Ovary (tissue), 9 donors: ENCODE data around the gene SSUH2. TPM values are rescaled to one million over a fixed set of nuclear protein-coding genes. Genes with fewer than 3 reads are reported as not detected.

Source experiments
- DNase-seq, 5 donors: peaks; one replicate each; pipeline ENCODE4 v3.0.0-alpha.2; 2019 to 2020
- H3K27ac ChIP-seq, 2 donors: fragments of 200-600 bp; one replicate each; pipeline versions ENCODE4 v1.5.1 to v1.8.0; 2019 to 2022
- H3K27me3 ChIP-seq: fragments of 200-600 bp; one replicate; pipeline ENCODE4 v1.8.0; 2022
- H3K36me3 ChIP-seq: fragments of 200-600 bp; sonication (generic); one replicate; pipeline ENCODE4 v1.5.1; 2019
- H3K4me1 ChIP-seq: one replicate; pipeline ENCODE4 v1.8.1; 2013; ENCODE audit warnings: mild to moderate bottlenecking, moderate library complexity; ENCODE audit not compliant: insufficient read depth
- H3K4me3 ChIP-seq: fragments of 200-600 bp; sonication (generic); one replicate; pipeline ENCODE4 v1.5.1; 2017
- H3K9me3 ChIP-seq, 2 donors: fragments of 200-600 bp in 1 of 2; sonication (generic) in 1 of 2; one replicate each; pipeline versions ENCODE4 v1.5.1 to v1.8.1; 2013 to 2019; ENCODE audit warnings: mild to moderate bottlenecking in 1 of 2, moderate library complexity in 1 of 2
- EP300 ChIP-seq: sonication (generic); formaldehyde crosslinking; IDR thresholded peaks from one replicate; pipeline ENCODE4 v1.6.1; 2017; ENCODE audit warnings: antibody characterized with exemption
- POLR2A ChIP-seq: fragments of 450-650 bp; IDR thresholded peaks from one replicate; pipeline ENCODE4 v1.6.1; 2017; ENCODE audit warnings: antibody characterized with exemption, mild to moderate bottlenecking, moderate library complexity
- WGBS, 3 donors: extraction: QIAGEN DNeasy Blood & Tissue Kit in 1 of 3; methylation state at CpG; one replicate each; pipeline versions ENCODE4 v1.1.5 to v1.1.7; 2013 to 2017; 5-methylcytosine and 5-hydroxymethylcytosine counted together
- intact Hi-C, 4 donors: fragments of 100-400 bp; cut with DNase I; formaldehyde crosslinking; loops; one replicate each; pipeline versions ENCODE4 v1.11.0 to v1.15.1; 2022 to 2023
- polyA plus RNA-seq, 2 donors: library from polyadenylated mRNA; stranded (reverse); fragments of 200-250 nt in 1 of 2; fragments of 350-450 nt in 1 of 2; fragmentation: Illumina TruSeq in 1 of 2; extraction: RNeasy Lipid Tissue Mini Kit (QIAGEN cat#74804) in 1 of 2; gene quantifications; one replicate each; pipeline ENCODE4 v1.2.3, GENCODE V29; 2013 to 2014
- total RNA-seq, 7 donors: library from RNA; depleted of rRNA in 2 of 7; stranded (reverse); fragments of >200 nt in 2 of 7; fragmentation: NEBNext Ultra II Directional in 3 of 7; extraction: Animal tissue kit (Norgen Biotek cat#: 25700) in 3 of 7; gene quantifications; one replicate each; pipeline versions ENCODE4 v1.1.0 to v1.2.4, GENCODE V29; 2016 to 2023
- TF ChIP-seq, protein P1 (sequence below), 3 donors: fragments of 450-650 bp in 2 of 3; fragments of 200-600 bp in 1 of 3; IDR thresholded peaks; one replicate each; pipeline versions ENCODE4 v1.5.1 to v1.8.0; 2016 to 2022; ENCODE audit warnings: antibody characterized with exemption in 3 of 3, mild to moderate bottlenecking in 1 of 3
- donor health status: DM: no; HTN: no; CAD: no; lungs with moderate emphysema.
- donor health status: DM: no; HTN: no; CAD: no.
- donor health status: Bipolar disorder and iron deficiency.
- donor health status: DM: yes; HTN: yes; CAD: no.
- donor health status: DM: no; HTN: no; CAD: no.
- donor health status: DM: yes; HTN: yes; CAD: no.

The SSUH2 gene
- total and polyA plus RNA-seq, 9 donors = 0.27 to 1.6 (median 0.63) TPM; not detected in 1

DNA sequence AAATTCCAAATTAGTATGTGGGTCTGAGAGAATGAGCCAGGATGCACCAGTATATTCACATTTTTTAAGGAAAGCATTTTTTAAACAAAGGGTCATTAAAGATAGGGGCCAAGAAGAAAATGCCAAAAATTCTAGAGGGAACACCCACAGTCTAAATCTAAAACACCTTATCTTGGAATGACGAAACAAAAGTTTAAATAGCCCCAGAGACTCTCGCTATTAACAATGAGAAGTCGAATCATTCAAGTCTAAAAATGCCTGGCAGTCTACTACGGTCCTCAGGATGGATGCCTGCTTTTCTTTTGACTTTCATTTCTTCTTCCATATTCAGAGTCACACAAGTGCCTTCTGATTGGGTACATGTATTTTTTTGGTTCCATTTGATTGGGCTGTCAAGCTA is 66.3 kb downstream of the SSUH2 start:
- H3K36me3 ChIP-seq = no peaks in the 10 kb centered on the region
- H3K9me3 ChIP-seq = no peaks in the 10 kb centered on the region
- TF ChIP-seq, protein P1, sequence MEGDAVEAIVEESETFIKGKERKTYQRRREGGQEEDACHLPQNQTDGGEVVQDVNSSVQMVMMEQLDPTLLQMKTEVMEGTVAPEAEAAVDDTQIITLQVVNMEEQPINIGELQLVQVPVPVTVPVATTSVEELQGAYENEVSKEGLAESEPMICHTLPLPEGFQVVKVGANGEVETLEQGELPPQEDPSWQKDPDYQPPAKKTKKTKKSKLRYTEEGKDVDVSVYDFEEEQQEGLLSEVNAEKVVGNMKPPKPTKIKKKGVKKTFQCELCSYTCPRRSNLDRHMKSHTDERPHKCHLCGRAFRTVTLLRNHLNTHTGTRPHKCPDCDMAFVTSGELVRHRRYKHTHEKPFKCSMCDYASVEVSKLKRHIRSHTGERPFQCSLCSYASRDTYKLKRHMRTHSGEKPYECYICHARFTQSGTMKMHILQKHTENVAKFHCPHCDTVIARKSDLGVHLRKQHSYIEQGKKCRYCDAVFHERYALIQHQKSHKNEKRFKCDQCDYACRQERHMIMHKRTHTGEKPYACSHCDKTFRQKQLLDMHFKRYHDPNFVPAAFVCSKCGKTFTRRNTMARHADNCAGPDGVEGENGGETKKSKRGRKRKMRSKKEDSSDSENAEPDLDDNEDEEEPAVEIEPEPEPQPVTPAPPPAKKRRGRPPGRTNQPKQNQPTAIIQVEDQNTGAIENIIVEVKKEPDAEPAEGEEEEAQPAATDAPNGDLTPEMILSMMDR (IDR thresholded peaks at IDR 0.05) = no peak
- TF ChIP-seq POLR2A = no peak
- no peak for TF ChIP-seq EP300
- peaks cover 23% of the 10 kb centered on the region for H3K4me1 ChIP-seq
- no peak for DNase-seq
- H3K4me3 ChIP-seq = no peak overlapping the region
- intact Hi-C loops = loop anchor here in 1 of 4 donors (10.0 kb wide), 1 partner anchor 63 kb away; no protein-coding TSS in a partner anchor
- no peaks in the 10 kb centered on the region for H3K27me3 ChIP-seq
- WGBS, 3 donors = 17 to 30% (median 18%) methylated on average over 4 of the region's 4 CpGs
- no peak overlapping the region for H3K27ac ChIP-seq

DNA sequence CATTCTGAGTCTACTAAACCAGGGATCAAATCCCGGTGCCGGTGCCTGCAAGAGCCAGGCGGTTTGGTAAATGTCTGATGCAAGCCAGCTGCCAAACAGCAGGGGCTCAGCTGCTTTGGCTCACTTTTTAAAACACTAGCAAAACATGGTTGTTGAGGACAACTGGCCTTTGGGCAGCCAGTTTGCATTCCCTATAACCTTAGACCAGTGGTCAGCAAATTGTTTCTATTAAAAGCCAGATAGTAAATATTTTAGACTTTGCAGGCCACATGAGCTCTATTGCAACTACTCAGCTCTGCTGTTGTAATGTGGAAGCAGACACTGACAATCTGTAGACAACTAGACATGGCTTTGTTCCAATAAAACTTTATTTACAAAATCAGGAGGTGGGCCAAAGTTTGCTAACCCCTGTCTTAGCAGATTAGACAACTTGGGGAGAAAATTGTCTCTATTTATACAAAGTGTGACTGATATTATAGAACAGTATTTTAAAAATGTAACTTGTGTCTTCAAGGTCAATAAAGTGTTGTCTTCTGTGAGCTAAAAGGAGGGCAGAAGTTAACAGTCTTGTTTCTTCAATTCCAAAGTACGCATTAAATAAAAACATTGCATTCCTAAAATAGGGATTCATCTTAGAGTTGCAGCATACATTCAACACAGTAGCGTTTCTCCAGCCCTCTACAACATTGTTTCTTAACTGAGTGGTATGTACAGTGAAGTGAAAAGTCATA is 67.6 kb downstream of the SSUH2 start:
- Histone ChIP-seq H3K4me3 (no peak overlapping the region), H3K4me1 (peaks cover 24% of the 10 kb centered on the region), H3K27me3 (no peaks in the 10 kb centered on the region), H3K27ac (no peak overlapping the region), H3K36me3 (no peaks in the 10 kb centered on the region), H3K9me3 (no peaks in the 10 kb centered on the region)
- TF ChIP-seq POLR2A (no peak), EP300 (no peak)
- TF ChIP-seq, protein P1 (IDR thresholded peaks at IDR 0.05) = no peak
- intact Hi-C loops = loop anchor here in 1 of 4 donors (10.0 kb wide), 1 partner anchor 62 kb away; no protein-coding TSS in a partner anchor
- no peak for DNase-seq
- 7 to 27% (median 14%) methylated on average over 5 of the region's 5 CpGs for WGBS, 3 donors

DNA sequence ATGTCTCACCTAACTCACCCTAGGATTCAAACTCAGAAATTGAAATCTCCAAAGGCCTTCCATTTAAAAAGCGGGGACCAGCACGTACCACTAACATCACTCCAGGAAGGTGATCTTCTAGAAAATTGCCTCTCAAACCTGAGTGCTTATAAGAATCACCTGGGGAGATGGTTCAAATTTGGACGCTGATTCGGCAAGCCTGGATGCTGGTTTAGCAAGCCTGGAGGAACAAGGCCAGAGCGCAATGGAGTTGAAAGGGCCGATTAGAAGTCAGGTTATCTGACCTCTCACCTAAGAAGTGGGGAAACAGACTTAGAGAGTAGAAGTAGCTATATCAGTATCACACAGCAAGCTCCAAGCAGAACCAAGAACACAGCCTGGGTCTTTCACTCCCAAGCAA is 68.2 kb downstream of the SSUH2 start:
- DNase-seq = no peak
- TF ChIP-seq, protein P1 (IDR thresholded peaks at IDR 0.05) = no peak
- no peak for TF ChIP-seq EP300
- no peak for TF ChIP-seq POLR2A
- Histone ChIP-seq H3K4me3 (no peak overlapping the region), H3K27me3 (no peaks in the 10 kb centered on the region), H3K36me3 (no peaks in the 10 kb centered on the region), H3K4me1 (peaks cover 24% of the 10 kb centered on the region), H3K27ac (no peak overlapping the region), H3K9me3 (no peaks in the 10 kb centered on the region)
- intact Hi-C loops = loop anchor here in 1 of 4 donors (10.0 kb wide), 1 partner anchor 62 kb away; no protein-coding TSS in a partner anchor
- WGBS, 3 donors = 64 to 86% (median 74%) methylated on average over 6 of the region's 6 CpGs

DNA sequence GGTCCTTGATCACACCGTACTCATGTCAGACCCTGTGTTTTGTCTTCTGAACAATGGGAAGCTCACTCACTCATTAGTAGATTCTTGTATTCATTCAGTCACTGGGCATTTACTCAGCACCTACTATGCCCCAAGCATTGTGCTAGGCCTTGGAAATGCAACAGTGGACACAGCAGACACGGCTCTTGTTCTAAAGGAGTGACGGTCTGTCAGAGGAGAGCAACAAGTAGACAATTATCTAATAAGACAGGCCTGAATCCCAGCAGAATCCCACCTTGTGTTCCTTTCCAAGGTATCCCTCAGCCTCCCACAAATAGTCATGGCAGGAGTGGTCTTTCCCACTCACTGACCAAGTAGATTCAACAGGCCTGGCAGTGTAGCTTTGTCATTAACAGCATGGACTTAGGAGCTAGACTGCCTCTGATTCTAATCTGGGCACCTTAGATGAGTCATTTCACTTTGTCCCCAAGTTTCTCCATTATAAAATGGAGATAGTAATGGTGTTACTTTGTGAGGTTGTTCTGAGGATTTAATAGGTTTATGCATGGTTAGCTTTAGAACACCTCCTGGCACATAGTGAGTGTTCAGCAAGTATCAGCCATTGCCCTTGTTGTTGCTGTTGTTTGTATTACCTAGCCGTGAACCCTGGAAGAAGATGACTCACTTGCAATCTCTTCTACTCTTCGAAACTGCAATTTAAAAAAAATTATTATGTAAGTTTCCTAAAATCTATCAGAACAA is 69.1 kb downstream of the SSUH2 start:
- intact Hi-C loops = loop anchor here in 1 of 4 donors (10.0 kb wide), 1 partner anchor 61 kb away; no protein-coding TSS in a partner anchor
- no peaks in the 10 kb centered on the region for H3K36me3 ChIP-seq
- H3K4me1 ChIP-seq = peaks cover 24% of the 10 kb centered on the region
- no peak overlapping the region for H3K4me3 ChIP-seq
- 63 to 65% (median 65%) methylated on average over 5 of the region's 5 CpGs for WGBS, 3 donors
- H3K9me3 ChIP-seq = no peaks in the 10 kb centered on the region
- H3K27ac ChIP-seq = no peak overlapping the region
- no peak for TF ChIP-seq POLR2A
- no peak for TF ChIP-seq EP300
- TF ChIP-seq, protein P1 (IDR thresholded peaks at IDR 0.05) = no peak
- H3K27me3 ChIP-seq = no peaks in the 10 kb centered on the region
- DNase-seq = no peak
